PC-3 (cell line): ENCODE results near the gene CNTN4. TPM values are rescaled to one million over a fixed set of nuclear protein-coding genes. Genes with fewer than 3 reads are reported as not detected.
A peak's percentile ranks its signal among the peaks of the same experiment; 100 is the strongest.

ENCODE experiments used
- ATAC-seq: fragments of 200-7000 bp; cut with Tn5 transposase; 2 replicates; pipeline ENCODE4 v1.9.1; 2020; ENCODE audit warnings: mild to moderate bottlenecking, moderate library complexity
- BruUV-seq: library from RNA; stranded (reverse); fragments of 400-500 nt; replicated peaks from 2 replicates; lab custom pipeline; 2021; lab: Mats Ljungman, UMichigan
- CTCF ChIA-PET: fragments of 300-600 bp; sonication (Branson Sonifier 250); formaldehyde crosslinking; loops from one replicate; lab custom pipeline; 2022; ENCODE audit warnings: antibody characterized with exemption; lab: Charles Lee
- POLR2A ChIA-PET: fragments of 300-600 bp; sonication (Branson Sonifier 250); formaldehyde crosslinking; loops from one replicate; lab custom pipeline; 2022; ENCODE audit warnings: antibody characterized with exemption; ENCODE audit not compliant: unreplicated experiment; lab: Charles Lee
- DNase-seq: peaks from one replicate; pipeline ENCODE4 v3.0.0-alpha.2; 2015
- H2AFZ ChIP-seq: fragments of 300-600 bp; sonication (generic); 2 replicates; pipeline ENCODE4 v1.6.0; 2016; ENCODE audit warnings: antibody characterized with exemption, low read length
- H3F3A ChIP-seq: fragments of 300-600 bp; sonication (generic); one replicate; pipeline ENCODE4 v1.6.0; 2017; ENCODE audit warnings: antibody characterized with exemption, low read length, control low read depth, mild to moderate bottlenecking; ENCODE audit not compliant: unreplicated experiment
- H3K27ac ChIP-seq: fragments of 300-600 bp; sonication (generic); 2 replicates; pipeline ENCODE4 v1.5.1; 2016; ENCODE audit warnings: mild to moderate bottlenecking, low read length
- H3K27me3 ChIP-seq: fragments of 300-600 bp; sonication (generic); 2 replicates; pipeline ENCODE4 v1.6.1; 2016; ENCODE audit warnings: low read length, mixed read lengths
- H3K36me3 ChIP-seq: fragments of 300-600 bp; sonication (generic); 2 replicates; pipeline ENCODE4 v1.6.1; 2016; ENCODE audit warnings: low read depth, mixed run types, low read length, mixed read lengths
- H3K4me1 ChIP-seq: fragments of 300-600 bp; sonication (generic); 2 replicates; pipeline ENCODE4 v1.5.1; 2016; ENCODE audit warnings: low read length; ENCODE audit not compliant: insufficient read depth
- H3K4me2 ChIP-seq: fragments of 300-600 bp; sonication (generic); 2 replicates; pipeline ENCODE4 v1.6.0; 2016; ENCODE audit warnings: low read length
- H3K4me3 ChIP-seq: fragments of 300-600 bp; sonication (generic); 2 replicates; pipeline ENCODE4 v1.5.1; 2016; ENCODE audit warnings: mild to moderate bottlenecking, low read length, mixed read lengths
- H3K79me2 ChIP-seq: fragments of 300-600 bp; sonication (generic); 2 replicates; pipeline ENCODE4 v1.6.1; 2017; ENCODE audit warnings: low read length, mixed read lengths
- H3K9ac ChIP-seq: fragments of 300-600 bp; sonication (generic); 2 replicates; pipeline ENCODE4 v1.6.0; 2016; ENCODE audit warnings: mild to moderate bottlenecking, low read length
- H3K9me2 ChIP-seq: fragments of 300-600 bp; sonication (generic); replicated peaks from 2 replicates; pipeline ENCODE4 v1.6.1; 2016; ENCODE audit warnings: mixed run types, low read length, mixed read lengths
- H3K9me3 ChIP-seq: fragments of 300-600 bp; sonication (generic); 2 replicates; pipeline ENCODE4 v1.6.1; 2016; ENCODE audit warnings: low read length, mixed read lengths
- H4K20me1 ChIP-seq: fragments of 300-600 bp; sonication (generic); 2 replicates; pipeline ENCODE4 v1.6.1; 2016; ENCODE audit warnings: low read length, mixed read lengths
- EZH2 ChIP-seq: fragments of 300-600 bp; sonication (generic); IDR thresholded peaks from one replicate; pipeline ENCODE4 v1.6.1; 2017; ENCODE audit warnings: antibody characterized with exemption, mild to moderate bottlenecking, low read length; ENCODE audit not compliant: unreplicated experiment
- EZH2phosphoT487 ChIP-seq: fragments of 300-600 bp; sonication (generic); IDR thresholded peaks from 2 replicates; pipeline ENCODE4 v1.6.1; 2018; ENCODE audit warnings: mild to moderate bottlenecking, antibody characterized with exemption, low read length, borderline replicate concordance
- intact Hi-C: fragments of 100-400 bp; cut with micrococcal nuclease; formaldehyde crosslinking; loops from 2 replicates; pipeline ENCODE4 v1.9.0; 2023
- total RNA-seq: library from RNA; depleted of rRNA; stranded (reverse); fragments of >200 nt; gene quantifications from 2 replicates; pipeline ENCODE4 v1.2.3, GENCODE V29; 2014
- TF ChIP-seq, protein P1 (sequence below): fragments of 300-600 bp; sonication (generic); conservative IDR thresholded peaks from 2 replicates; pipeline ENCODE4 v1.5.1; 2017; ENCODE audit warnings: antibody characterized with exemption, low read depth, mild to moderate bottlenecking, low read length

CNTN4 gene
- total RNA-seq, 1 experiment from 2014 or later = not detected

DNA sequence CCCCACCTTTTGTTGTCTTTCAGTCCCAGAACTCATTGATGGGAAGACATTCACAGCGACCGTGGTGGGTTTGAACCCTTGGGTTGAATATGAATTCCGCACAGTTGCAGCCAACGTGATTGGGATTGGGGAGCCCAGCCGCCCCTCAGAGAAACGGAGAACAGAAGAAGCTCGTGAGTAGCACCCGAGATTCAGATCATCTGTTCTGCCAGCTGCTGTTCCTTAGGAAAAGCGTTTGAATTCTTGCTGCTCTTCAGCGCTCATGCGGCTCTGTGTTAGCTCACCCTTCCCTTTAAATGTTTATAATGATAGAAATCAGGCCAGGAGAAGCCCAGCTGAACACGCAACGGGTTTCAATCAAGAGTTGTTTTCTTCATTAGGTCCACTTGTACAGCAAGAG is 938.5 kb downstream of the CNTN4 start:
- no peaks in the 10 kb centered on the region for H3K9me2 ChIP-seq
- H3K9ac ChIP-seq = no peak overlapping the region
- no peaks in the 10 kb centered on the region for H3F3A ChIP-seq
- no peak for ATAC-seq
- H3K36me3 ChIP-seq = no peaks in the 10 kb centered on the region
- H3K27me3 ChIP-seq = peaks cover 27% of the 10 kb centered on the region; the same call in 1 of the 2 replicates
- H3K79me2 ChIP-seq = no peaks in the 10 kb centered on the region
- POLR2A ChIA-PET = no interaction called here
- no peaks in the 10 kb centered on the region for H3K4me1 ChIP-seq
- no TSS peak for BruUV-seq
- H2AFZ ChIP-seq = no peak overlapping the region
- H4K20me1 ChIP-seq = no peaks in the 10 kb centered on the region
- H3K4me3 ChIP-seq = no peak overlapping the region
- CTCF ChIA-PET = no interaction called here
- no peak overlapping the region for H3K27ac ChIP-seq
- H3K4me2 ChIP-seq = no peak overlapping the region
- intact Hi-C loops = no loop called here
- DNase-seq = no peak
- TF ChIP-seq EZH2 (no peak), EZH2phosphoT487 (no peak)
- TF ChIP-seq, protein P1, sequence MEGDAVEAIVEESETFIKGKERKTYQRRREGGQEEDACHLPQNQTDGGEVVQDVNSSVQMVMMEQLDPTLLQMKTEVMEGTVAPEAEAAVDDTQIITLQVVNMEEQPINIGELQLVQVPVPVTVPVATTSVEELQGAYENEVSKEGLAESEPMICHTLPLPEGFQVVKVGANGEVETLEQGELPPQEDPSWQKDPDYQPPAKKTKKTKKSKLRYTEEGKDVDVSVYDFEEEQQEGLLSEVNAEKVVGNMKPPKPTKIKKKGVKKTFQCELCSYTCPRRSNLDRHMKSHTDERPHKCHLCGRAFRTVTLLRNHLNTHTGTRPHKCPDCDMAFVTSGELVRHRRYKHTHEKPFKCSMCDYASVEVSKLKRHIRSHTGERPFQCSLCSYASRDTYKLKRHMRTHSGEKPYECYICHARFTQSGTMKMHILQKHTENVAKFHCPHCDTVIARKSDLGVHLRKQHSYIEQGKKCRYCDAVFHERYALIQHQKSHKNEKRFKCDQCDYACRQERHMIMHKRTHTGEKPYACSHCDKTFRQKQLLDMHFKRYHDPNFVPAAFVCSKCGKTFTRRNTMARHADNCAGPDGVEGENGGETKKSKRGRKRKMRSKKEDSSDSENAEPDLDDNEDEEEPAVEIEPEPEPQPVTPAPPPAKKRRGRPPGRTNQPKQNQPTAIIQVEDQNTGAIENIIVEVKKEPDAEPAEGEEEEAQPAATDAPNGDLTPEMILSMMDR = no peak
- no peaks in the 10 kb centered on the region for H3K9me3 ChIP-seq

DNA sequence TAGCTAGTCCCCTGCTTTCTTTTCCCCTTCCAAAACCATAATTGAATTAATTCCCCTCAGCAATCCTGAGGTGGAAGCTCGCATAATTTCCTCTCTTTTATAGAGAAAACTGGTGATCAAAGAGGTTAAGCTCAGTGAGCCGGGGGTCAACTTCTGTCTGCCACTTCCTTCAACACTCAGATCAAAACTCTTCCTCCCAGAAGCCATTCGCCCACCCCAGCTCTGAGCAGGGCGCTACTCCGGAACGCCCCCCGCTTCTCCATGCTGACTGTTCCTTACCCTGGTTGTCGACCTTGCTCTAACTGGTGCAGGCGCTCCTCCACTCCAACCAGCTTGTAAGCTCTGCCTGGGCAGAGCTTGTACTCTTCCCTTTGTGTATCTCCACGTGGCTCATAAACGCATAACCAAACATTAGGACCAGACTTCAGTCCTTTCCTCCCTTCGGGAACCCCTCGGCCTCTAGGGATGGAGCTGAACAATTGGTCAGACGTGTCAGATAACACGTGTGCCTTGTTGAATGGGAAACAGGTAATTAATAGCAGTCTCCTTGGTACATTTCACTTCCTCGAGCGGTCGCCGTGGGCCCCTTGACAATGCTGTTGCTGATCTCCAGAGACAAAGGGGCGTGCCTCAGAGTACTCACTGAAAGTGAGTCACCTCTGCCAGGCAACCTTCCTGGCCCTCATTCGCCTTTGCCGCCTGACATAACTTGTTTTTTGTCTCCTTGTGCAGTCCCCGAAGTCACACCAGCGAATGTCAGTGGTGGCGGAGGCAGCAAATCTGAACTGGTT is 939.7 kb downstream of the CNTN4 start:
- intact Hi-C loops = no loop called here
- Histone ChIP-seq H3K4me1 (no peaks in the 10 kb centered on the region), H3K4me3 (no peak overlapping the region), H2AFZ (no peak overlapping the region; the same call in 1 of the 2 replicates), H4K20me1 (no peaks in the 10 kb centered on the region), H3K9ac (no peak overlapping the region), H3K4me2 (peak overlapping the region; percentile 42), H3F3A (no peaks in the 10 kb centered on the region), H3K27me3 (peaks cover 27% of the 10 kb centered on the region; the same call in 1 of the 2 replicates), H3K27ac (no peak overlapping the region), H3K79me2 (no peaks in the 10 kb centered on the region), H3K36me3 (no peaks in the 10 kb centered on the region), H3K9me3 (no peaks in the 10 kb centered on the region), H3K9me2 (no peaks in the 10 kb centered on the region)
- BruUV-seq = no TSS peak
- DNase-seq (peak; percentile 17), ATAC-seq (peak; percentile 33; the same call in 1 of the 2 replicates)
- ChIA-PET POLR2A (no interaction called here), CTCF (no interaction called here)
- TF ChIP-seq EZH2 (no peak), EZH2phosphoT487 (no peak)
- TF ChIP-seq, protein P1 = no peak

DNA sequence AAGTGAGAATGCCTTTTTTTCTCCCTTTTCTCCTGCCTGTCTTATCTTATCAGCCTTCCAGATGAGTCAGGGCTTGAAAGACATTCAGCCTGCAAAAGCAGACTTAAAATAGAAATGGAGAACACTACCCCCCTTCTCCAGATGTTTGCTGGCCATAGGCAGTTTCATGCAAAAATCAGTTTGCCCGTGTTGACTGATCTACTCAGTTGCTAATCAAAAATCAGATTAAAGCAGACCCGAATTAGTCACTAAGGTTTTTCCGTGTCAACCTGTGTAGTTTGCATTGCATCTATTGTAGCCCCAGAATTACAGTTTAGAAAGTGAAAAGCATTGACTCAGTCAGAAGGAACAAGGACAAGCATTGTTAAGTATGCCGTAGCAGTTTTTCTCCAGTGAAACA is 955.3 kb downstream of the CNTN4 start:
- H3K79me2 ChIP-seq = no peaks in the 10 kb centered on the region
- no peaks in the 10 kb centered on the region for H3F3A ChIP-seq
- H3K4me3 ChIP-seq = no peak overlapping the region
- DNase-seq = no peak
- H3K9me3 ChIP-seq = no peaks in the 10 kb centered on the region
- no peak overlapping the region for H3K9ac ChIP-seq
- H3K4me1 ChIP-seq = no peaks in the 10 kb centered on the region
- intact Hi-C loops = no loop called here
- BruUV-seq = no TSS peak
- ChIA-PET POLR2A (no interaction called here), CTCF (no interaction called here)
- no peaks in the 10 kb centered on the region for H3K36me3 ChIP-seq
- no peak overlapping the region for H3K4me2 ChIP-seq
- H3K9me2 ChIP-seq = no peaks in the 10 kb centered on the region
- no peak for ATAC-seq
- H4K20me1 ChIP-seq = no peaks in the 10 kb centered on the region
- peaks cover 25% of the 10 kb centered on the region for H3K27me3 ChIP-seq
- TF ChIP-seq, protein P1 = no peak
- TF ChIP-seq EZH2 = no peak
- no peak for TF ChIP-seq EZH2phosphoT487
- H3K27ac ChIP-seq = no peak overlapping the region
- no peak overlapping the region for H2AFZ ChIP-seq
